ENCODE measurements around the gene BDKRB2.

Gene BDKRB2

DNA sequence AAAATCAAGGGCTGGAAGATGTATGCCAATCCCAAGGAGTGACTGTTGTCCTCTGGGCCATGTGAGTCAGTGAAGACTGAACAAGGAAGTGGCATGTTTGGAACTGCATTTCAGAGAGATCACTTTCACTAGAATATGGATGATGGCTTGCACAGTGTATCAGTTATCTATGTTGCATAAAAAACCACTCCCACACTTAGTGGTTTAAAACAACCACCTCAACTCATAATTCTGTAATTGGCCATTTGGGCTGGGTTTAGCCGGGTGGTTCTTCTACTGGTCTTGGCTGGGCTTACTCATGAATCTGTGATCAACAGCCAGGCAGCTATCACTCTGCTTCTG lies 66.8 kb downstream of the BDKRB2 start:
- Histone ChIP-seq H3K27ac (replicated peaks) (no peak overlapping the region), H3K27me3 (ENCODE audit: insufficient read depth, poor library complexity, severe bottlenecking) (no peaks in the 10 kb centered on the region), H3K4me3 (replicated peaks; ENCODE audit: insufficient read depth, low read length) (no peak overlapping the region)
- no peak for DNase-seq (ENCODE audit: low read depth in 1 of 2, low spot score in 1 of 2)
- no peak for TF ChIP-seq POLR2AphosphoS5 (IDR thresholded peaks at IDR 0.05; ENCODE audit: low read depth)
- TF ChIP-seq GABPA (IDR thresholded peaks at IDR 0.05; ENCODE audit: low read depth): no peak
- TF ChIP-seq, protein P1, sequence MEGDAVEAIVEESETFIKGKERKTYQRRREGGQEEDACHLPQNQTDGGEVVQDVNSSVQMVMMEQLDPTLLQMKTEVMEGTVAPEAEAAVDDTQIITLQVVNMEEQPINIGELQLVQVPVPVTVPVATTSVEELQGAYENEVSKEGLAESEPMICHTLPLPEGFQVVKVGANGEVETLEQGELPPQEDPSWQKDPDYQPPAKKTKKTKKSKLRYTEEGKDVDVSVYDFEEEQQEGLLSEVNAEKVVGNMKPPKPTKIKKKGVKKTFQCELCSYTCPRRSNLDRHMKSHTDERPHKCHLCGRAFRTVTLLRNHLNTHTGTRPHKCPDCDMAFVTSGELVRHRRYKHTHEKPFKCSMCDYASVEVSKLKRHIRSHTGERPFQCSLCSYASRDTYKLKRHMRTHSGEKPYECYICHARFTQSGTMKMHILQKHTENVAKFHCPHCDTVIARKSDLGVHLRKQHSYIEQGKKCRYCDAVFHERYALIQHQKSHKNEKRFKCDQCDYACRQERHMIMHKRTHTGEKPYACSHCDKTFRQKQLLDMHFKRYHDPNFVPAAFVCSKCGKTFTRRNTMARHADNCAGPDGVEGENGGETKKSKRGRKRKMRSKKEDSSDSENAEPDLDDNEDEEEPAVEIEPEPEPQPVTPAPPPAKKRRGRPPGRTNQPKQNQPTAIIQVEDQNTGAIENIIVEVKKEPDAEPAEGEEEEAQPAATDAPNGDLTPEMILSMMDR (IDR thresholded peaks at IDR 0.05; ENCODE audit: insufficient read depth, low read length): no peak
- no peak for TF ChIP-seq SPI1 (IDR thresholded peaks at IDR 0.05; ENCODE audit: borderline replicate concordance, low read depth)
- TF ChIP-seq, protein P2, sequence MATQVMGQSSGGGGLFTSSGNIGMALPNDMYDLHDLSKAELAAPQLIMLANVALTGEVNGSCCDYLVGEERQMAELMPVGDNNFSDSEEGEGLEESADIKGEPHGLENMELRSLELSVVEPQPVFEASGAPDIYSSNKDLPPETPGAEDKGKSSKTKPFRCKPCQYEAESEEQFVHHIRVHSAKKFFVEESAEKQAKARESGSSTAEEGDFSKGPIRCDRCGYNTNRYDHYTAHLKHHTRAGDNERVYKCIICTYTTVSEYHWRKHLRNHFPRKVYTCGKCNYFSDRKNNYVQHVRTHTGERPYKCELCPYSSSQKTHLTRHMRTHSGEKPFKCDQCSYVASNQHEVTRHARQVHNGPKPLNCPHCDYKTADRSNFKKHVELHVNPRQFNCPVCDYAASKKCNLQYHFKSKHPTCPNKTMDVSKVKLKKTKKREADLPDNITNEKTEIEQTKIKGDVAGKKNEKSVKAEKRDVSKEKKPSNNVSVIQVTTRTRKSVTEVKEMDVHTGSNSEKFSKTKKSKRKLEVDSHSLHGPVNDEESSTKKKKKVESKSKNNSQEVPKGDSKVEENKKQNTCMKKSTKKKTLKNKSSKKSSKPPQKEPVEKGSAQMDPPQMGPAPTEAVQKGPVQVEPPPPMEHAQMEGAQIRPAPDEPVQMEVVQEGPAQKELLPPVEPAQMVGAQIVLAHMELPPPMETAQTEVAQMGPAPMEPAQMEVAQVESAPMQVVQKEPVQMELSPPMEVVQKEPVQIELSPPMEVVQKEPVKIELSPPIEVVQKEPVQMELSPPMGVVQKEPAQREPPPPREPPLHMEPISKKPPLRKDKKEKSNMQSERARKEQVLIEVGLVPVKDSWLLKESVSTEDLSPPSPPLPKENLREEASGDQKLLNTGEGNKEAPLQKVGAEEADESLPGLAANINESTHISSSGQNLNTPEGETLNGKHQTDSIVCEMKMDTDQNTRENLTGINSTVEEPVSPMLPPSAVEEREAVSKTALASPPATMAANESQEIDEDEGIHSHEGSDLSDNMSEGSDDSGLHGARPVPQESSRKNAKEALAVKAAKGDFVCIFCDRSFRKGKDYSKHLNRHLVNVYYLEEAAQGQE (IDR thresholded peaks at IDR 0.05; ENCODE audit: insufficient replicate concordance, low read depth): no peak

DNA sequence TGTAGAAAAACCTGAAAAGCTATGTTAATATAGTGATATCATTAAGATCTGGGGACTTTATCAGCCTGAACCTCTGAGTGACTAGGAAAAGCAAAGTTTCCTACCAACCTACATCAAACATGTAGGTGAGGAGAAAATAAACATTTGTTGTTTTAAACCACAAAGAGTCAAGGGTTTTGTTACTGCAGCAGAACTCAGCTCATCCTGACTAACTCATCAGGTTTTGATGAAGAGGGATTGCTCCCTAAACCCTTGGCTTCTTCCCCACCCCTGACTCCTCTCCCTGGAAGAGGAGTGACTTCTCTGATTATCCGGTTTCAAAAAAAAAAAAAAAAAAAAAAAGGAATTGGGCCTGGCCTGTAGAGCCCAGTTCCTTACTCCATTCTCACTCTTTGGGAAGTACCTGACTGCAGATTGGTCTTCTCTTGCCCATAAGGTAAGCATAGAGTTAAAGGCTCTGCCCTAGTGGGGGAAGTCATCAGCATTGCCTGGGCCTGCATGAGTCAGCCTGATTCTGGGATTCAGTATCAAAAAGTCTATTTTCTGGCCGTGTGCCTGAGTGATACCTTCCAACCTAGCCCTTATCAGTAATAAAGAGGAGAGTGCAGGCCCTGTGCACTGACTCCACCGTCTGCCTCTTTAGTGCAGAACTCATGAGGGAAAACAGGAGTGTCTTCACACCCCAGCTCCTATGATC lies 68.3 kb downstream of the BDKRB2 start:
- H3K4me3 ChIP-seq (replicated peaks; ENCODE audit: insufficient read depth, low read length): no peak overlapping the region
- H3K27ac ChIP-seq (replicated peaks): no peak overlapping the region
- no peaks in the 10 kb centered on the region for H3K27me3 ChIP-seq (ENCODE audit: insufficient read depth, poor library complexity, severe bottlenecking)
- TF ChIP-seq, protein P1 (IDR thresholded peaks at IDR 0.05; ENCODE audit: insufficient read depth, low read length): no peak
- TF ChIP-seq POLR2AphosphoS5 (IDR thresholded peaks at IDR 0.05; ENCODE audit: low read depth): no peak
- TF ChIP-seq SPI1 (IDR thresholded peaks at IDR 0.05; ENCODE audit: borderline replicate concordance, low read depth): no peak
- TF ChIP-seq GABPA (IDR thresholded peaks at IDR 0.05; ENCODE audit: low read depth): no peak
- TF ChIP-seq, protein P2 (IDR thresholded peaks at IDR 0.05; ENCODE audit: insufficient replicate concordance, low read depth): no peak
- no peak for DNase-seq (ENCODE audit: low read depth in 1 of 2, low spot score in 1 of 2)

DNA sequence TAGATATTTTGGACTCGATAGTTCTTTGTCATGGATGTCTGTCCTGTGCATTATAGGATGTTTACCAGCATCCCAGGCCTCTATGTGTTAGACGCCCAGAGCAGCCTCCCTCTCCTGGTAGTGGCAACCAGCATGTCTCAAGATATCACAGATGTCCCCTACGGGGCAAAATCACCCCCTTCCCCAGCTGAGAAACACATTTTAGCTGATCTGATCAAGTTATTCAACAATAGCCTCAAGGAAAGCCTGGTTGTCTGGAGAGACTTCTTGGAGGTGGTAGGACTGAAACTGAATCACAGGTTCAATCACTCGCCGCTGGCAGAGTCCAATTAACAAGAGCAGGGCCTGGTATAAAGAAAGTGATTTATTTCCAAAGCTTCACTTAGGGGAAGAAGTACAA lies 69.0 kb downstream of the BDKRB2 start:
- Histone ChIP-seq H3K27me3 (ENCODE audit: insufficient read depth, poor library complexity, severe bottlenecking) (no peaks in the 10 kb centered on the region), H3K27ac (replicated peaks) (no peak overlapping the region), H3K4me3 (replicated peaks; ENCODE audit: insufficient read depth, low read length) (no peak overlapping the region)
- DNase-seq (ENCODE audit: low read depth in 1 of 2, low spot score in 1 of 2): no peak
- TF ChIP-seq POLR2AphosphoS5 (IDR thresholded peaks at IDR 0.05; ENCODE audit: low read depth): no peak
- TF ChIP-seq, protein P2 (IDR thresholded peaks at IDR 0.05; ENCODE audit: insufficient replicate concordance, low read depth): no peak
- TF ChIP-seq, protein P1 (IDR thresholded peaks at IDR 0.05; ENCODE audit: insufficient read depth, low read length): no peak
- no peak for TF ChIP-seq SPI1 (IDR thresholded peaks at IDR 0.05; ENCODE audit: borderline replicate concordance, low read depth)
- TF ChIP-seq GABPA (IDR thresholded peaks at IDR 0.05; ENCODE audit: low read depth): no peak
